HG03521 (cell line): ENCODE measurements around the gene CCDC14.

Source experiments
- ATAC-seq: cut with Tn5 transposase; IDR thresholded peaks from one replicate; pipeline ENCODE4 v1.9.1; 2021; ENCODE audit warnings: mild to moderate bottlenecking, moderate library complexity; ENCODE audit not compliant: unreplicated experiment

CCDC14 gene

GRCh38 chr3:123864706-123865105 lies 96.3 kb downstream of the CCDC14 start:
- no peak for ATAC-seq
